Activated T-cell treated with anti-CD3 and anti-CD28 coated beads for 1 hour (primary cell): ENCODE data around the gene SPDEF.

ENCODE experiments used
- DNase-seq: peaks from one replicate; pipeline ENCODE4 v3.0.0-alpha.2; 2020; ENCODE audit warnings: low read depth

Gene SPDEF

GRCh38 chr6:34556031-34556471 lies at the start of gene SPDEF:
Gene SPDEF, minus strand, starts transcription at chr6:34556329. Its CDS starts 11,874 bp downstream, at chr6:34544455.
- no peak for DNase-seq

- no peak for DNase-seq
These were observed 47.6 kb upstream of the SPDEF start for GRCh38 chr6:34603707-34604106.

GRCh38 chr6:34602318-34603111 lies 46.4 kb upstream of the SPDEF start:
- no peak for DNase-seq

- no peak for DNase-seq
These were observed 45.6 kb upstream of the SPDEF start for GRCh38 chr6:34601706-34602105.

- no peak for DNase-seq
These were observed 44.7 kb upstream of the SPDEF start for GRCh38 chr6:34600796-34601195.

GRCh38 chr6:34600101-34600500 lies 44.0 kb upstream of the SPDEF start:
- DNase-seq = no peak

GRCh38 chr6:34598712-34599111 lies 42.6 kb upstream of the SPDEF start:
- no peak for DNase-seq

GRCh38 chr6:34597605-34598353 lies 41.6 kb upstream of the SPDEF start:
- DNase-seq = no peak

GRCh38 chr6:34596798-34597197 lies 40.7 kb upstream of the SPDEF start:
- DNase-seq = no peak

- no peak for DNase-seq
These were observed 39.4 kb upstream of the SPDEF start for GRCh38 chr6:34595332-34596184.

- no peak for DNase-seq
These were observed 37.6 kb upstream of the SPDEF start for GRCh38 chr6:34593701-34594100.

- no peak for DNase-seq
These were observed 36.3 kb upstream of the SPDEF start for GRCh38 chr6:34592208-34592952.

- DNase-seq = no peak
These were observed 33.6 kb upstream of the SPDEF start for GRCh38 chr6:34589691-34590090.

GRCh38 chr6:34589140-34589539 lies 33.0 kb upstream of the SPDEF start:
- no peak for DNase-seq

- no peak for DNase-seq
These were observed 31.7 kb upstream of the SPDEF start for GRCh38 chr6:34587851-34588250.

GRCh38 chr6:34587325-34587724 lies 31.2 kb upstream of the SPDEF start:
- no peak for DNase-seq

- DNase-seq = no peak
These were observed 30.4 kb upstream of the SPDEF start for GRCh38 chr6:34586327-34587040.

GRCh38 chr6:34585512-34586061 lies 29.5 kb upstream of the SPDEF start:
- no peak for DNase-seq

- DNase-seq = no peak
These were observed 29.0 kb upstream of the SPDEF start for GRCh38 chr6:34585108-34585507.

GRCh38 chr6:34584694-34585093 lies 28.6 kb upstream of the SPDEF start:
- DNase-seq = no peak
